NCI-H1417 treated with DMSO at 0.1 percent for 48 hours (cell line): ENCODE measurements around the gene NECAB3.

ENCODE experiments used
- DNase-seq: peaks from one replicate; lab custom pipeline; 2025; lab: John Stamatoyannopoulos, UW

Gene NECAB3

DNA sequence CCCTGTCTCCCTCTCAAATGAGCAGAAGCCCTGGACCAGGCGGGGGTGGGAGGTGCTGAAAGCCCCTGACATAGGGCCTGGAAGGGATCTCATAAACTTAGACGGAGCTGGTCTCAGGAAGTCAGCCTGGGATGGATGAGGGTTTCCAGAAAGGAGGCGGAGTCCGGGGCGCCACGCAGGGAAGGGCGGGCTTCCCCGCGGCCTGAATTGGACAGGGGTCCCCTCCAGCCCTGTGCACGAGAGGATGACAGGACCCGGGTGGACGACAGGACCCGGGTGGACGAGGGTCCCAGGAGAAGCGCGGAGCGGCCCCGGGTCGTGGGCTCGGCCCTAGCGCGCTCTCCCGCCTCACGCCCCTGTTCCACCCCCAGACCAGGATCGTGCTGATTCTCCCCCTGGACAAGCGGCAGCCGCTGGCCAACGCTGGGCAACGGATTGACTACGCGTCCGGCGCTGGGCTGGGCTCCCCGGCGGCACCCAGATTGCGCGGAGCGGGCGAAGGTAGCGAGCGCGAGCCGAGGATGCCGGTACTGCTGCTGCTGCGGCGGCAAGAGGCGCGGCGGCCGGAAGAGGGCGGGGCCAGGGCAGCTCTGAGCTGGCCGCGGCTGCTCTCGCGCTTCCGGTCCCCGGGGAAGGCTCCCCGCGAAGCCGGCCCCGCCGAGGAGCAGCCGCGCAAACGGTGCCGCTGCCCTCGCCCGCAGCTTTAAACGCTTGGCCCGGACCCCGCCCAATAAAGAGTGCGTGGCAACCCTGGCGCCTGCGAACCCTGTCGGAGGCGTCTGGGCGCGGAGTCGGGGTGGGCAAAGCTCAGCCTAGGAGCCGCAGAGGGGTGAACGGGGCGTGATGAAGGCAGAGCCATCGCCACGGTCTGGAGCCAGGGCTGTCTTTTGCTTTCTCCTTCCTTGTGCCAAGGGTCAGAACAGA lies 10.8 kb downstream of the NECAB3 start:
- peak; percentile 38 for DNase-seq

DNA sequence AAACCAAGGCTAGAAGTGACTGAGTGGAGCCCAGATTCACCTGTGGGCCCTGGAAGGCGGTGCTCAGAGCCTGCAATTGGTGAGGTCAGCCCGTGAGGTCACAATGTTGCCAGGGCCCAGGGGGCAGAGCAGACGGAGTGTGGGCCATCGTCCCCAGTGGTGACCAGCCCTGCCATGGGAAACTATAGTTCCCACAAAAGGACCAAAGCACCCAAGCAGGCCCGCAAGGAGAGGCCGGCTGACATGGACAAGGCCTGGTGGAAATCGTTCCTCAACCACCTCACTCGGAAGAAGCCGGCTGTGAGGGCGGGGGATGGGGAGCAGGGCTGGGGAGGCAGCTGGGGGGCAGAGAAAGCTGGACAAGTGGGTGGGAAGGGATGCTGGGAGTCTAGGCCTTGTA lies 12.1 kb downstream of the NECAB3 start, which contains the start of gene C20orf144:
Gene C20orf144, plus strand, starts transcription at position 156 of the 400 bp plus-strand sequence. Its CDS starts 19 bp downstream, at position 175.
- DNase-seq = no peak

DNA sequence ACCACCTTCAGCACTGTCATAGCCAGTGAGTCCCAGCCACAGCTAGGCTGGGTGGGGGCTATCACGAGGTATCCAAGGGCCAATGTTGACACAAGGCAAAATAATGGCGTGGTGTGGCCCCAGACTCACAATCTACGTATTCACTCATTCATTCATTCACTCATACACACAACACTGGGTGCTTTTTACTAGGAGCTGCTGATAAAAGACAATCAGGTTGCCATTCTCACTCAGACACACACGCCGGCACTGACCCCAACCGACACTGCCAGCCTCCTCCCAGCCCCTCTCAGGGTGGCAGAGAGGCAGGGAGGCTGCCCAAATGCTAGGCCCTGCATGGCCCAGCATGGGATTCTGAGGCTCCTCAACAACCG lies 13.6 kb downstream of the NECAB3 start:
- no peak for DNase-seq

DNA sequence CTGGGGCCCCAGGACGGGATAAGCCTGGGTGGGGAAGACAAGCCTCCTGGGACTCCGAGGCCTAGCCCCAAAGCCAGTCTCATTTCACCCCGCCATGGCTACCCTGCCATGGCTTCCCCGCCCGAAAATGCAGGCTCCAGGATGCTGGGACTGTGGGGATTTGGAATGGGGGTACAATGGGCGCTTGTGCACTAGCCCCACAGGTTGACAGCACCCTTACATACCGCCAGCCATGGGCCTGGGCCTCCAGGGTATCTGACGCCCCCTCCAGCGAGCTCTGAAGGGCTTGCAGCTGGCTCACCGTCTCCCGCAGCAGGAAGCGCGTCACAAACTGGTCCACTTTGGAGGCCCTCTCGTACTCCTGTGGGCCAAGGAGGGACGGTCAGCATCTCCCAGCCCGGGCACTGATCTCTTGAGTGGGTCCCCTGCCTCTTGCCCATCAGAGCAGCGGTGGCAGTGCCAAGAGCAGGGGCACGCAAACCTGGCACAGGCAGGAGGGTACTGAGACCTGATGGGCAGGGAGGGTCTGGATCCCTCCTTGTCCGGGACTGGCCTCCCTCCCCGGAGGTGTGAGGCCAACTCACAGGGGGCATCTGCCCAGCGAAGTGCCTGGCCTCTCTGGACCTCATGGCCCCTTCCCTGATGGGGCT lies 14.1 kb downstream of the NECAB3 start:
- DNase-seq = no peak

DNA sequence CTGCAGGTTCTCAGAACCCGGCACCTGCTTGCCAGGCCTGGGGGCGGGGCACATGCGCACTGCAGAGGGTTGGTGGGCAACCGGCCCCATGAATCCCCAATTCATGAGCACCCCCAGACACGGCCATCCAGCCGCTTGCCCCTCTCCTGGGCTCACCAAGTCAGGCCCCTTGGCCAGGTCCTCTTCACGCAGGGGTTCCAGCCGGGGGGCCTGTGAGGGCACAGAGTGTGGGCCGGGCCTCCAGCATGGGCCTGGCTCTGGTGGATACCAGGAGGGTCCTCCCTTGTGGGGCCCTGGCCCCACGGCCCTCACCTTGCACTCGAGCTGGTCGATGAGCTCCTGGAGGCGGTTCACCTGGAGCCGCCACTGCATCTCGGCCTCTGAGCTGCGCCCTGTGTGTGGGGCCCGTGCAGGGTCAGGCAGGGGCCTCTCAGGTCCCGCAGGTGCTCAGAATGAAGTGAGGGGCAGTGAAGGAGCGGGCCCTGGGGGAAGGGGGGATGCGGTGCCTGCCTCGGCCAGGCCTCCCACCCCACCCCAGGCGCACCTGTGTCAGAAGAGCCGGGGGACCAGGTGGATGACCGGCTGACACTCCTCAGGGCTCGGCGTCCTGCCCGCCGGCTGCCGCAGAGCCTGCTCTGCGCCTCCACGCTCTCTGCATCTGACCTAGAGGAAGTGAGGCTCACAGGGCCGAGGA lies 14.7 kb downstream of the NECAB3 start:
- no peak for DNase-seq

DNA sequence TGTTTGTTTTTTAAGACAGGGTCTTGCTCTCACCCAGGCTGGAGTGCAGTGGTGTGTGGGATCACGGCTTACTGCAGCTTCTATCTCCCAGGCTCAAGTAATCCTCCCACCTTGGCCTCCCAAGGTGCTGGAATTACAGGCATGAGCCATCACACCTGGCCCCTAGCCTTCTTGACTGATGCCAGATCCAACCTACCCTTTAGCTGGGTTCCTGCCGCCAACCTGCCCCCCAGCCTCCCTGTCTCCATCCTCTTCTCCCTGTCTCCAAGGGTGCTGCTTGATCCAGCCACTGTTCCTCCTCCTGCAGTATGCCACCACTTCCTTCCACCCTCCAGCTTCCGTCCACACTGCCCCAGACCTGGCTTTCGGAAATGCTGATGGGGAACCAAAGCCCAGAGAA lies 15.3 kb downstream of the NECAB3 start:
- no peak for DNase-seq

DNA sequence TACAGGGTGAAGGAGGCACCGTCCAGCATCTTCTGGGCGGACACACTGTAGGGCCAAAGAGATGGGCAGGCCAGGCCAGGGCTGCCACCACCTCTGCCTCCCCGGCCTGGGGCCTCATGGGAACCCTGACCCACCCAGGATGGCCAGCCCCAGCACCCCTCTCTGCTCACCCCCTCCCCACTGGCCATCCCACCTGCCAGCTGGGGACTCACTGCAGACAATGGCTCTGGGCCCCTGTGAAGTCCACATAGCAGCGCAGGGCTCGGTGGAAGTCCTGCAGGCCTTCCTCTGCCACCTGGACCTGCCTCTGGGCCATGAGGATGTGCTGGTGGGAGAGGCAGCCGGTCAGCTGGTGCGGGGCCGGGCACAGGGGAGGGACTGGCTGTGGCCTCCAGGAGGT lies 15.7 kb downstream of the NECAB3 start:
- DNase-seq = no peak

DNA sequence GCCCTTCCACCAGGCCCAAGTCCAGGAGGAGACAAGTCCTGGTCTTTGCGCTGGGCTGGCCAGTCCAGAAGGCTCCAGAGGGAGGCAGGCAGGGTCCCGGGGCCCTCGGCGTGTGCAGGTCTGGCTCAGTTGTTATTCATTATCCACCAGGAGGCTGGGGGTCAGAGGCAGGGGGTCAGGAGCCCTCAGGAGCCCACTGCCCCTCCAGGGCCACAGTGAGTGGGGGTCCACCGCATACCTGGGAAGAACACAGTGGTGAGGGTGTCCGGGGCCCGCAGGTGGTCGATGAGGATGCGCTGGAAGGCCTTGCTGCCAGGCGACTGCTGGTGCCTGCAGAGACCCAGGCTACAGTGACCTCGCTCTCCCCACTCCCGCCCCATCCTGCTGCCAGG lies 16.5 kb downstream of the NECAB3 start:
- DNase-seq = no peak

DNA sequence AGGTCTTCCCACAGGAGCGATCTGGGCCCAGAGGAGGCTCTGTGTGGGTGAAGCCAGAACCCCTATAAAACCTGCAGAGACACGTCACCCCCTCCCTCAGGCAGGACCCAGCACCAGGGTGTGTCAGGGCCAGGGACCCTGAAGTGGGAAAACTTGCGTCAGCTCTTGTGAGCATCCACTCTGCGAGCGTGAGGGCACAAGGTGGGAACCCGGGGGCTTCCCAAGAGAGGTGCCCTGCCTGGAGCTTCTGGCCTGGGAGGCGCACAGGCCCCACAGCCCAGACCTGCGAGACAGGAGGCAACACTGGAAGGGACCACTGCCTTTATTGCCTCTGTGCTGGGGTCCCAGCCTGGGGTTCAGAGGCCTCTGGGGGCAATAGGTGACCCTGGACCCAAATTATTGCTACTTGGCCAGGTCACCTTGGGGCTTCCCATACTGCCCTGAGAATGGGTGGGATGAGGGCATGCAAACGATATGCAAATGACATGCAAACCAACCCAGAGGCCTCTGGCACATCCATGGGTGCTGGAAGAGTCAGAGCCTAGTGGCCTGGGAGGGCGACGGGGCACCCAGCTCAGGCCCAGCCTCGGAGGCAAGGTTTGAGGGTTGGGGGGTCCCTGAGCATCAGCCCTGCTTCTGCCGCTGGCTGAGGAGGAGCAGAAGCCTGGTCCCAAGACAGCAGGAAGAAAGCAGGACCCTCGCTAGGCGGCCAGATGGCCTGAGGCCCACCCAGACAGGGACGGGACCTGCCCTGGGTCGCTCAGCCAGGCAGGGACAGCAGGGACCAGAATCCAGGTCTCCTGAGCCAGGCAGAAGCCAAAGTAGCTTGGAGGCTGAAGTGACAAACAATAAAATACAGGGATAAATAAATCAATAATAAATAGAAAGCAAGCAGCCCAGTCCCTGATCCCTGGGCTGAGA lies 17.2 kb downstream of the NECAB3 start:
- DNase-seq = no peak

DNA sequence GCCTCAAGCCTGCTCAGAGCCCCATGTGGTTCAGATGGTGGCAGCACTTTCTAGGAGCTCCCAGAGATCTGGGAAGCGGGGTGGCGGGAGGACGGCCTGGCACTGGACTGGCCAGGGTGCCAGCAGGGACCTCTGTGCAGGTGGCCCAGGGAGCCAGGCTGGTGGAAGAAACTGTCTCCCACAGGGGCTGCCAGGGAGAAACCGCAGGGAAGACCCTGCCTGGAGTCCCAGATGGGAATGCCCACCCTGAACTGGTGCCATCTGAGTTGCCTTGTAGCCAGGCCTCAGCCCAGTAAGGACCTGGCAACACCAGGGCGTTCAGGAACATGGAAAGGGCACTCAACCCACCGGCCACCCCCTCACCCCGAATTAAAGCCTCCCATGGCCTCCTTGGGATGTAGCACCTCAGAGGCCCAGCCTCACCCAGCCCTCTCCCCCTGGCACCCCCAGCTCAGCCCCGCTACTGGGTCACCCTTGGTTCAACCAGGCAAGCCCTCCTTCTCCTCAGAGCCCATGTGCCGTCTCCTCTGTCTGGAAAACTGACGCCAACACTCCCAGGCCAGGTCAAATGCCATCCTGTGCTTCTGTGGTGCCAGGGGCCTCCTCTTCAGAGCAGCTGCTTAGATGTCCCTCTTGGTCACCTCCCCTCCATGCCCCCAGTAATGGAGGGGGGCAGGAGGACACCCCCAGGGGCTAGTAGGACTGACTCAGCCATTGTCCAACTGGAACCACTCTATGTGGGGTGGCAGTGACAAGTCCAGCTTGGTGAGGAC lies 18.0 kb downstream of the NECAB3 start:
- DNase-seq = no peak

DNA sequence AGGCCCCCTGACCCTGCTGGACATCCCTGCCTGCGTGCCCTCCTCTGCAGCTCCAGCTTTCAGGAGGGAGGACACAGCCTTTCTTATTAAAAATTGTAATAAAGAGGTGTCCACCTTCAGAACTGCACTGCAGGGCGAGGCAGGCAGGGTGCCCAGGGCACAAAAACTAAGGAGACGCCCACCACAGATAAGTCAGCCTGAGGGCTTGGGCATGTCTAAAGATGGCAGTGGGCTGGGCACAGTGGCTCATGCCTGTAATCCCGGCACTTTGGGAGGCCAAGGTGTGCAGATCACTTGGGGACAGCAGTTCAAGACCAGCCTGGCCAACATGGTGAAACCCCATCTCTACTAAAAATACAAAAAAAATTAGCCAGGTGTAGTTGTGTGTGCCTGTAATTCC lies 19.1 kb downstream of the NECAB3 start:
- no peak for DNase-seq

DNA sequence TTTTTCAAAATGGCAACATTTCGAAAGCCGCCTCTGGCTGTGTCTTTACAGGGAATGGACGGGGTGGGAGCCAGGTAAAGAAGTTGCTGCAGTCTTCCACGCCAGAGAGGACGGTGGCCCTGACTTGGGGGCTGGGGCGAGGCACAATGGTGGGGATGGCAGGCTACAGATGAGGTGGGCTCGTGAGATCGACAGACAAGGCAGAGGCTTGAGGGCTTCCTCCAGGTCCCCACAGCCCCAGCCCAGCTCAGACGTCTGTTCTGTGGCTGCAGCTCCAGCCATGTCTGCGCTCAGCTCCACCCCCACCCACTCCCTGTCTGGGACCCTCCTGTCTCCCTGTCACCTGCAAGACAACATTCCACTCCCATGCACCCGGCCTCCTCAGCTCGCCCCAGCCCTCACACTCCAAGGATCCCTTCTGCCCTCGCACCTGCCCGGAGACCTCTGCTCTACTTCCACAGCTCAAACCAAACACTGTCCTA lies 19.5 kb downstream of the NECAB3 start:
- no peak for DNase-seq

DNA sequence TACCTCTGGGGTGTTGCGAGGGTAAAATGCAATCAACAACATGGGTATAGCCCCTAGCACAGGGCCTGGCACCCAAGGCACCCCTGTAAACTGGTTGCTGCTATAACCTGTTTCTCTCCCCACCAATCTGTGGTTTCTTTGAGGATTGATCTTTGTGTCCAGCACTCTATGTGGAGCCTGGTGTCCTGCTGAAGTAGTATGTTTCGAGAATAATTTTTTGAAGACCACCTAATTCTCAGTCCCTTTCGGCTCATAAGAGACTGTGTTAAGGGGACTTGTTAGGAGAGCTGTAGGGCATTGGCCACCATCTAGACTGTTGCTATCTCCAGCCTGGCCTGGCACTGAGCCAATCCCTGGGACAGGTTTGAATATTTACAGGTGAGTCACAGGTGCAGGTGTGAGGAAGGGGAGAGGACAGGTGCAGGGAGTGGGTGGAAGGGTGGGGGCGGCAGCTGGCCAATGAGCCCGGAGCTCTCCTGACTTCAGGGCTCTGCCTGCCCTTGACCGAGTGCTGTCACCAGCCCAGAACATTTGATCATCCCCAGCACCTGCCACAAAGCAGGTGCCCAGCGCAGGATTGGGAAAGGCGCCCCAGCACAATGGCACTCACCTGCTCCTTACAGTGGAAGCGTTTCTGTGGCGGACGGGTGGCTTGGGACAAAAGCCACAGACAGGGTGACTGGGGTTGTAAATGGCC lies 20.2 kb downstream of the NECAB3 start:
- peak; percentile 77 for DNase-seq

DNA sequence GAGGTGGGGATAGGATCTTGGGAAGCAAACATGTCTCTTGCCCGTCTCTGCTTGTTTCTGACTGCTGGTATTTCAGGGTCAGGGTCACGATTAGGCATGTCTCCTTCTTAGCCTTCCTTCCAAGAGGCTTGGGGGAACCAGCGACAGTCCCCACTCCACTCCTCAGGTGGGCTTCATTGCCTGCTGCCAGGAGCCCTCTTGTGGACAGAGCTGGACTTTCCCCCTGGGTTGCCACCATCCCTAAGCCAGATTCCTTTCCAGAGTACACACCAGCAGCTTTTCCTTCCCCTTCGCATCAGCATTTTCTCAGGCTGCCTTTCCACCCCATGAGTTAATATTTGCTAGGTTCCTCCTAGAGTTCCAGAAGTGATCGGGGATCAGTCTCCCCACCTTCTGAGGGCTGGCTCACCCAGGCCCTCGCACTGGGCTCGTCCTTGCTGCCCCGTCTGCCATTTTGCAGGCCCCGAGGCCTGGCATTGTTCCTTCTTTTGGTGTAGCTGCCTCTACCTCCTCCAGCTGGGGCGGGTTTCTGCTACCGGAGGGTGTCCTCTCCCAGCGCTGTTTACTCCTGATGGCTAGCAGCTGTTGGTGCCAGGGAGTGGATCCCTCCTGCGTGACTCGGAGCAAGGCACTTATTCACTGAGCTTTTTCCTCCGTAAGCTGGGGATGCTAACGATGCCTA lies 20.9 kb downstream of the NECAB3 start:
- no peak for DNase-seq

DNA sequence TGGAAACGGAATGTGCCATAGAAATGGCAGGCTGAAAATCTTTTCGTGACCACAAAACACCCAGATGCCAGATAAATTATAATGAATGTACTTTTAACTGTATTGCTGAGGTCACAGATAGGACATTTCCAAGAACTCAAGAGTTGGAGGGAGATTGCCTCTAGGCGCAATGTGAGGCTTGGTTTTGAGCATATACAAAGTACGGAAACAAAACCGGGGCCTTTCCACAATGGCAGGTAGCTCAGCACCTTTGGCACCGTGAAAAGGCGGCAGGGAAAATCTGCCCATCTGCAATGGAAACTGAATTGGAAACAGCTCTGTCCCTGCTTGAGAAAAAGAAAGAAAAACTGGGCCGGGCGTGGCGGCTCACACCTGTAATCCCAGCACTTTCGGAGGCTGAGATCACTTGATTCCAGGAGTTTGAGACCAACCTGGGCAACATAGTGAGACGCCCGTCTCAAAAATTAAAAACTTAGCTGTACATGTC lies 22.6 kb downstream of the NECAB3 start:
- DNase-seq = no peak

DNA sequence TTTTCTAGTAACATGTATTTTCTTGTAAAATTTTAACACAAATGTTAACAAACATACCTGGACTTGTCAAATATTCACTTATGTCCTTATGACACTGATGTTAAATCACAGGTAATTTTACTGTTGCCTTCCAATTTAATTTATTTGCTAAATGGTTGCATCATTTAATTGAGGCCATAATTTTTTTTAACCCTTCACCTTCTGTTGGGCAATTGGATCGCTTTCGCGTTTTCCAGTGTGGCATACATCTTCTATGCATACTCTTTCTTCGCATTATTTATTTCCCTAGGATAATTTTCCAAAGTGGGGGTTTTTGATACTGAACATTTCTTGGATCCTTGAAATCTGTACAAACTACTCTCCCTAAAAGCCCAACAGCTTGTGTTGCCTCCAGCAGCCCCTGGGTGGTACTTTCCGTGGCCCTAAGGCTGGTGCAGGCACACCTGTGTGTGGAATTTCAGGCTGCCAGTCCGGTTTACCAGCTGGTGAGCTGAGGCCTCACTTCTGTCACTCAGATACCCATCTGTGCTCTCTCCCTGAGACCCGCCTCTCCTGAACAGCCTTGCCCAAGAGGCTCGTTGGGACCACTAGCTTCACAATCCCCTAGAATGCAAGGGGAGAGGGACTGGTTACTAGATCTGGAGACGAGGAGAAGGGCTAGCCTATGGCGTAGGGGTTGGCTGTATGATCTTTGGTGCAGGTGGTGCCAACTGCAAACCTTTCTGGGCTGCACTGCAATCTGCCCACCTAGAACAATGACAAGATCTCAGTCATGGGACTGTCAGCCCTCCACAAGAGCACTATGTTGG lies 23.3 kb downstream of the NECAB3 start:
- no peak for DNase-seq

DNA sequence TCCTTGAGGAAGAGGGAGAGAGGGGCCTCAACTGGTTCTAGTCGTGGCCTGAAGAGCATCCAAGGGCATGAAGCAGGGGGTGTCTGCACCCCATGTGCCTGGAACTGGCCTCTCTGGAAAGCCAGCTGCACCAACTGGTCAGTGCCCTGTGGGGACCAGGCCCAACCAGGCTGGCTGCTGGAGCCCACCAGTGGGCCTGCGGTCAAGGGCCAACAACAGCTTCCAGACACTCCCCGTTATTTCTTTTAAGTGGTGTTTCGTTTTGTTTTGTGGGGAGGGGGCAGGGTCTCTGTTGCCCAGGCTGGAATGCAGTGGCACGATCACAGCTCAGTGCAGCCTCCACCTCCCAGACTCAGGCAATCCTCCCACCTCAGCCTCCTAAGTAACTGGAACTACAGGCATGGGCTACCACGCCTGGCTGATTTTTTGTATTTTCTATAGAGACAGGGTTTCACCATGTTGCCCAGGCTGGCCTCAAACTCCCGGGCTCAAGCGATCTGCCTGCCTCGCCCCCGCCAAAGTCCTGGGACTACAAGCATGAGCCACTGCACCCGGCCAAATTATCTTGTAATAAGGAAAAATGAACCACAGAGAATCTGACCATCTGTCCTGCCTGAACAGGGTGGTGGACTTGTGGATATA lies 24.0 kb downstream of the NECAB3 start:
- DNase-seq = no peak

DNA sequence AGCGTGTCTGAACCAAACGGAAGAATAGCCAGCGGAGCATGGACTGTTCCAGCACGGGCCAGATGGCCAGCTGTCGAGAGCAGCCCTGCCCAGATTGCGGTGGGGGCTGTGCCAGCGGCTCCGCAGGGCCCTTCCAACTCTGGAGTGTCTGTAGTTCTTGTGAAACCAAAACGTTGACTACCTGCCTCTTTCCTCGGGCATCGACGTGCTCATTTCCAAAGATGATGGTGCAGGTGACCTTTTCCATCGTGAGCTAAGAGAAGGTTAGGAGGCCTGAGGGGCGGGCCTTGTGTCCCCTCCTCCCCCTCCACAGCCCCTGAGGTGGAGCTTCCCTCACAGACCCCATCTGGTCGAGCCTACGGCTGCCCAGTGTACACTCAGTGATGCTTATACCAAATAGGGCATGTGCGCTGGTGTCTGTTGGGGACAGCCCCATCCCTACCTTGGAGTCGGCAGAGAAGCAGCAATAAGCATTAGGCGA lies 25.0 kb downstream of the NECAB3 start:
- no peak for DNase-seq
